Breast epithelium (tissue), 3 donors: ENCODE results near the gene NEU1.
"Not testable (repeated sequence)": the region's sequence is repeated elsewhere in the genome, so short reads cannot be mapped to it uniquely, and the experiment has no call there.

Experiments used
- POLR2A ChIP-seq: fragments of 450-650 bp; IDR thresholded peaks from one replicate; pipeline ENCODE4 v1.6.1; 2016; ENCODE audit warnings: antibody characterized with exemption, mild to moderate bottlenecking, moderate library complexity
- TF ChIP-seq, protein P1 (sequence below), 3 donors: fragments of 450-650 bp; IDR thresholded peaks; one replicate each; pipeline ENCODE4 v1.5.1; 2016 to 2017; ENCODE audit warnings: antibody characterized with exemption in 3 of 3, mild to moderate bottlenecking in 3 of 3, moderate library complexity in 3 of 3

DNA sequence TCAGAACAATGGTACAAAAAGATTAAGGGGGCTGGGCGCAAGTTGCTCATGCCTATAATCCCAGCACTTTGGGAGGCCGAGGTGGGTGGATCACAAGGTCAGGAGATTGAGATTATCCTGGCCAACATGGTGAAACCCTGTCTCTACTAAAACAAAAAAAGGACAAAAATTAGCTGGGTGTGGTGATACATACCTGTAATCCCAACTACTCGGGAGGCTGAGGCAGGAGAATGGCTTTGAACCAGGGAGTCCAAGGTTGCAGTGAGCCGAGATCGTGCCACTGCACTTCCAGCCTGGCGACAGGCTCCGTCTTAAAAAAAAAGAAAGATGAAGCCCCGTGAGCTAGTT is 22.9 kb downstream of the NEU1 start:
- TF ChIP-seq, protein P1, sequence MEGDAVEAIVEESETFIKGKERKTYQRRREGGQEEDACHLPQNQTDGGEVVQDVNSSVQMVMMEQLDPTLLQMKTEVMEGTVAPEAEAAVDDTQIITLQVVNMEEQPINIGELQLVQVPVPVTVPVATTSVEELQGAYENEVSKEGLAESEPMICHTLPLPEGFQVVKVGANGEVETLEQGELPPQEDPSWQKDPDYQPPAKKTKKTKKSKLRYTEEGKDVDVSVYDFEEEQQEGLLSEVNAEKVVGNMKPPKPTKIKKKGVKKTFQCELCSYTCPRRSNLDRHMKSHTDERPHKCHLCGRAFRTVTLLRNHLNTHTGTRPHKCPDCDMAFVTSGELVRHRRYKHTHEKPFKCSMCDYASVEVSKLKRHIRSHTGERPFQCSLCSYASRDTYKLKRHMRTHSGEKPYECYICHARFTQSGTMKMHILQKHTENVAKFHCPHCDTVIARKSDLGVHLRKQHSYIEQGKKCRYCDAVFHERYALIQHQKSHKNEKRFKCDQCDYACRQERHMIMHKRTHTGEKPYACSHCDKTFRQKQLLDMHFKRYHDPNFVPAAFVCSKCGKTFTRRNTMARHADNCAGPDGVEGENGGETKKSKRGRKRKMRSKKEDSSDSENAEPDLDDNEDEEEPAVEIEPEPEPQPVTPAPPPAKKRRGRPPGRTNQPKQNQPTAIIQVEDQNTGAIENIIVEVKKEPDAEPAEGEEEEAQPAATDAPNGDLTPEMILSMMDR (IDR thresholded peaks at IDR 0.05): not testable (repeated sequence)
- TF ChIP-seq POLR2A: not testable (repeated sequence)
